ENCODE results near the gene PCDHB11.
"Not testable (repeated sequence)": the region's sequence is repeated elsewhere in the genome, so short reads cannot be mapped to it uniquely, and the experiment has no call there.

PCDHB11 gene

GRCh38 chr5:141236516-141237313, 37.3 kb downstream of the PCDHB11 start:
- DNase-seq (ENCODE audit: low read depth): no peak
- TF ChIP-seq CTCF (IDR thresholded peaks at IDR 0.05; ENCODE audit: control insufficient read depth, extremely low read depth, insufficient read depth): no peak
- no peak overlapping the region for H3K4me3 ChIP-seq (ENCODE audit: low read depth, low read length)

- no peak overlapping the region for H3K4me3 ChIP-seq (ENCODE audit: low read depth, low read length)
- no peak for DNase-seq (ENCODE audit: low read depth)
- TF ChIP-seq CTCF (IDR thresholded peaks at IDR 0.05; ENCODE audit: control insufficient read depth, extremely low read depth, insufficient read depth): no peak
Measured at GRCh38 chr5:141241496-141241895, 42.1 kb downstream of the PCDHB11 start.

- peak within 1 kb of the TSS; percentile 47 for H3K4me3 ChIP-seq (ENCODE audit: low read depth, low read length)
- TF ChIP-seq CTCF (IDR thresholded peaks at IDR 0.05; ENCODE audit: control insufficient read depth, extremely low read depth, insufficient read depth): peak; percentile 29; the same call in 1 of the 2 replicates
Measured at GRCh38 chr5:141245250-141245717, 45.9 kb downstream of the PCDHB11 start, which contains the start of gene PCDHB15. PCDHB15 (plus strand) TSS chr5:141245395; CDS start chr5:141245579, 184 bp downstream.

GRCh38 chr5:141246971-141247370, 47.5 kb downstream of the PCDHB11 start:
- not testable (repeated sequence) for H3K4me3 ChIP-seq (ENCODE audit: low read depth, low read length)

More at GRCh38 chr5:141245250-141245717, 45.9 kb downstream of the PCDHB11 start, which contains the start of gene PCDHB15:
- no peak for DNase-seq (ENCODE audit: low read depth)

GRCh38 chr5:141247434-141247833, 48.0 kb downstream of the PCDHB11 start:
- H3K4me3 ChIP-seq (ENCODE audit: low read depth, low read length); DNase-seq (ENCODE audit: low read depth): not testable (repeated sequence)

More at GRCh38 chr5:141246971-141247370, 47.5 kb downstream of the PCDHB11 start:
- DNase-seq (ENCODE audit: low read depth): not testable (repeated sequence)

GRCh38 chr5:141250576-141250975, 51.1 kb downstream of the PCDHB11 start:
- H3K4me3 ChIP-seq (ENCODE audit: low read depth, low read length): no peak overlapping the region
- no peak for DNase-seq (ENCODE audit: low read depth)
- no peak for TF ChIP-seq CTCF (IDR thresholded peaks at IDR 0.05; ENCODE audit: control insufficient read depth, extremely low read depth, insufficient read depth)

Measured in LNCaP clone FGC (cell line).